Hypothalamus (tissue), 51 donors: ENCODE measurements around the gene ANTXRL.
"Not testable (repeated sequence)": the region's sequence is repeated elsewhere in the genome, so short reads cannot be mapped to it uniquely, and the experiment has no call there.

Experiments used
- DNase-seq, 51 donors: peaks; one replicate each; lab custom pipeline; 2025; lab: John Stamatoyannopoulos, UW

ANTXRL gene

DNA sequence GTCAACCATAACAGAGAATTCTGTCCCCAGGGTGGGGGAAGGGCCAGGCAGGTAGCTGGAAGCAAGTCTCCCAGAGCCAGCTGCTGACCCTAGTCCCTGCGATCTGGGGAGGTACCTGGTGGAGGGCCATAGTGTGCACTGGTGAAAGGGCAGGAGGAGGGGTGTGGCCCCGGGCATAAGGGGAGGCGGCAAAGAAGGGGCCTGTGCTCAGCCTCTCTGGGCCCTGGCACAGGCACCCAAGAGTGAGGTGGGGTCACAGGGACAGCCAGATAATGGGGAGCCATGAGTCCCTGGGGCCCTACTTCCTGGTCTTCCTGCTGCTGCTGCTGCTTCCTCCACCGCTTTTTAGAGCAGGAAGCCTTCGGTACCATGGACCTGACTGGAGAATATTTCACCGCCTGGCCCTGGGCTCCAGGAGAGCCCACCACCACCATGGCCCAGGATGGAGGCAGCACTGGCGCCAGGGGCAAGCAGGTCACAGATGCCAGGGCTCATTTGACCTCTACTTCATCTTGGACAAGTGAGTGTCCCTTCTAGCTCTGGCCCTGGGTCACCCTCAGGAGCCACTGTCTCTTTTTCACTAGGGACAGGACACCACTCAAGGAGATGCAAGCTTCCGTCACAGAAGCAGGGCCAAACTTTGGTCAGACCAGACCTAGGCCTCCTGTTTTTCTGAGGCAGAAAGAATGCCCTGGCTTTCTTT is at the start of gene ANTXRL:
TSS of gene ANTXRL (plus strand) at position 7 of the 703 bp plus-strand sequence. CDS start at position 273, 266 bp downstream.
- no peak for DNase-seq

DNA sequence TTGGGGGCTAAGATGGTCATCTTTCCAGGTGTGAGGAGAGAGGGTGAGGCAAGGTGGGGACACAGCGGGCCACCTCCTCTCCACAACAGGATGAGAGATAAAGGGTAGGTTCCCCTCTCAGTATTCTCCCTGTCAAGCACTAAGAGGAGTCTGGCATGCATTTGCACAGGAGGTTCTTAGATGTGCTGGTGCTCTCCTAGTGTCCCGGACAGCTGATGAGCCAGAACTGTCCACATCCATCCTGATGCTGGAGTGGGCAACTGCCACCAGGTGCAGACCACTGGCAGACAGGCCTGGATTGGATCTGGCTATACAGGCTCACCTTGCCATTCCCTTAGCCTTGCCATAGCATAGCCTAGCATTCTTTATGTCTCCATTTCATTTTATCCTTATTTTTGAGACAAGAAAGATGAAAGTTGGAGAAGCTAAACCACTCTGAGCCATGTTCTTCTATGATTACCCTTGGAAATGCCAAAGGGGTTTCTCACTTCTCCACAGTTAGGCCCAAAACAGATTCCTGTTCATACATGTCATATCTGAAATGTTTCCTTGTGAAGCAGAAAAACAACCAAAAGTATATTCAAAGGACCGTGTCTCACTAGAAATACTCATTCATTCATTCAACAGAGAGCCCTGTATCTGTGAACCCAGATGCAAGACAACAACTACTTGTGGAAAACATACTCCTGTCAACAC is 48.8 kb upstream of the ANTXRL start:
- no peak for DNase-seq

DNA sequence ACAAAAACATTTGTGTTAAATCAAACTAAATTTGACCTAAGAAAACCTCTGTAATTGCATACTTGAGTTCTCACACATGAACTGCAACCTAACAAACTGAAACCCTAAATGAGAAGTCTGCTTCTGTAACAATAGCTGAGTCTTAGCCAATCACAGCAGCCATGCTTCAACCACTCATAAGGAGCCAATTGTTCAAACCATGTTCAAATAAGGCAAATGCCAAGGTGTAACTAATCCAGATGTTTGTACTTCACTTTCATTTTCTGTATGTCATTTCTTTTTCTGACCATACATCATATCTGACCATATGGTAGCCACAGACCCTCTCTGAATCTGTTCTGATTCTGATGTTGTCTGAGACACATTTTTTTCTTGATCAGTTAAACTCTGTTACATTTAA is 47.5 kb upstream of the ANTXRL start:
- no peak for DNase-seq

DNA sequence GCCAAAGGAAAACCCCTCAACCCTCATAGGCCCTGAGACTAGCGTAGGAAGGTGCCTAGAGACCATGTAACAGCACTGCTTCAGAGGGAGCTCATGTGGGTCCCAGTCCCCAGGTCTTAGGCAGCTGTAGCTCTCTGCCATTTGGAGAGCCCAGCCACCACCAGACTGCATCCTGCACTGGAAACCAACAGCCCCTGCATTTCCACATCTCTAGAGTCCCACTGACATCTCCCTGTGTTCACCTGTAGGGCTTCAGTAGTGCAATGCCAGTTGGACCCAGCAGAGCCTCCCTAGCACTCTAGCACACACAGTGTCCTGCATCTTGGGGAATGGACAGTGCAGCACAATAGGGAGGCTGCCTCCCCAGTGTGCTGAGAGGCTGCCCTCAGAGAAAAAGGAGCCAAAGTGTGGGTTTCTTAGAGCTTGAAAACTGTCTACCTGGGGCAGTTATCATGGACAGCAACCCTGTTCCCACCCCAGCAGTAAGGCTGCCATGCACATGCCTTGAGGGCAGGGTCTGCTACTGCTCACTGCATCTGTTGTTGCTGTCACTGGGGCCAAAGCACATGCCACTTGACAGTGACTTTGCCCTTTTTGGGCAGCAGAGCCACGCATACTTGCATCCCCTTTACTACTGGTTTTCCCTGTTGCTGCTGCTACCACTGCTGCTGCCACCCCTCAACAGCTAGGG is 46.7 kb upstream of the ANTXRL start:
- no peak for DNase-seq

DNA sequence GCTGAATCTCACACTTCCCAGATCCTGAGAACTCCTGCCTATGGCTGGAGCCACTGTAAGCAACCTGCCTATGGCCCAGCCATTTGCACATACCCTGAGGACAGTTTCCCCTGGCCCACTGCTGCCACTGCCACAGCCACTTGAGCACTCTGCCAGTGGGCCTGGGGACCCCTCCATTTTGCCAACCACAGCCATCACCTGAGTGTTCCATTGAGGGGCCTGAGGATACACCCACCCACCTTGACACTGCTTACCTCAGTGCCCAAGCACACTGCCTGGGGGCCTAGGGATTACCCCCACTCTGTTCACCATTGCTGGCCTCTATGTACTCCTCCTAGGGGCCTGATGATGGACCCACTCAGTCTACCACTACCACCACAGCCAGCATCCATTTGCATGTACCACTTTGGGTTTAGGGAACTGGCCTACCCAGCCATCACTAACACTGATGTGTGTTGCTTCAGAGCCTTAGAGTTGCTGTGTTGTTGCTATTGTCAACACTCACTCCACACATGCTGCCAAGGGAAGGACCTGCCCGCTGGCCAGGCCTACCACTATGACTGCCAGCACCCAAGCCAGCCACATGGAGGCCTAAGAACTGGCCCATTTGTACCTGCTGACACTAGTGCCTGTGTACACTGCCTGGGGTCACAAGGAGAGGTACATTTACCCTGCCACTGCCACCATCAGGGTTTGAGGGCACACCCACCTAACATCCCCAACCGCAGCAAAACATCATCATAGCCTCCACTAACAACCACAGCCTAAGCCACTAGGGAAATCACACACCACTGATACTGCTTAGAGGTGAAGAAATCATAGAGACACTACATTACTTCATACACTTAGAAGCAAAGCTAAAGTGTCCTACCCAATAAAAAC is 45.9 kb upstream of the ANTXRL start:
- no peak for DNase-seq

DNA sequence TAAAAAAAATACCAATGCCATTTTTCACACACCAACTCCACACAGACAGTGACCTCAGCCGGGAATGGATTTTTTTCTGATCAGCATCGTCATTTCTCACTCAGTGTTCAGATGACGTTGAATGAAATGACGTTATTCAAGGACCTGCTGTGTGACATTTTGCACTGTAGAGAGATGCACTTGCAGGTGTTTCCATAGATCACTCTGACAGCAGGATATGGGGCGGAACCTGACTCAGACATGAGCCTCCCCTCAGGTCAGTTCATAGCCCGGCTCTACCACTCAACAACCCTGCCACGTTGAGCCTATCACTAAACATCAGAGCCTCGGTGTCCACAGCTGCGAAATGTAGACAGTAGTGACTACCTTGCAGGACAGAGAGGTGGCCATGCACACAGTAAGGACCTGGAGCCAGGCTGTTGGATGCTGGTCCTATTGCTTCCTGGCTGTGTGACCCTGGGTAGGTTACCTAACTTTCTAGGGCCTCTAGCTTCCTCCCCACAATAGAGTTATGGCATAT is 41.4 kb upstream of the ANTXRL start:
- no peak for DNase-seq

DNA sequence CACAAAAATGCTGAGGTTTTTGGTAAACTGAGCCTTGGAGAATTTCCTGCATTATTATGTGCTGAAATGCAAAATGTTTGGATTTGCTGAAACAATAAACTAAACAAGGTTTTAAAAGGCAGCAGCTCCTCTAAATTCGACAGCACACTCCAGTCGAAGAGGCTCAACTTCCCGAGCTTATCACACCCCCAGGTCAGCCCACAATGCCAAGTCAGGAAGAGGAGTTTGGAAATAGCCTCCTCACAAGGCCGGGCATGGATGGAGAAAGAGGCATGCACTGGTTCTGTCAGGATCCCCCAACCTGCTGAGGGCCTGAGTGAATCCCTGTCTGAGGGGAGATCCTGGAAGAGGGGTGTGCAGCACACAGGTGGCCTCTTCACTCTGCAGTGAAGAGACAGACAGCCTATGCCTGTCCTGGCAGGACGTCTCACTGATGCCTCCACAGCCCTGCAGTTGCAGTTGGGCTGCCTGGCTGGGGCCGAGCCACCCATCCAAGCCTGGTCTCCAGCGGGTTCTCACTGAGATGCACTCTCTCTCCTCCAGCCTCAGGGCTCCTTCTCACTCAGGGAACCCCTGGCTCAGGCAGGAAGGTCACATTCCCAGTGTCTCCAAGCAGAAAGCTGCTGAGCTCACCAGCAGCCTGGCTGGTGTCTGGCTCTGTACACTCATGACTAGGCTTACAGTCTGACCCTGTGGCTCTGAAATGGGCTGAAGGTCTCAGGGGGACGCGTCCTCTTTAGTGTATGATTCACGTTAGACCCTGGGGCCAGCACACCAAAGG is 40.2 kb upstream of the ANTXRL start:
- not testable (repeated sequence) for DNase-seq

DNA sequence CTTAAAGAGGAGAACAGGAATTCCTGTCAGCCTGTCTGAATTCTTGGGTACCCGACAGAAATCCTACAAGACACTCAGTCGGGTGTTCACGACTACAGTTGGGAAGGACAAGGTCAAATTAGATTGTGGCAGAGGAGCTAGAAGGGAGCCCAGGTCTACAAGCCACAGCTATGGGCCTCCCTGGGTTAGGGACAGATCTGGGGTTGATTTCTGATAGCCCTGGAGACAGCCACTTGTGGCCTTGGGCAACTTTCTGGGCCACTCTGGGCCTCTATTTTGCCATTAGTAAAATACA is 39.7 kb upstream of the ANTXRL start:
- DNase-seq: no peak

DNA sequence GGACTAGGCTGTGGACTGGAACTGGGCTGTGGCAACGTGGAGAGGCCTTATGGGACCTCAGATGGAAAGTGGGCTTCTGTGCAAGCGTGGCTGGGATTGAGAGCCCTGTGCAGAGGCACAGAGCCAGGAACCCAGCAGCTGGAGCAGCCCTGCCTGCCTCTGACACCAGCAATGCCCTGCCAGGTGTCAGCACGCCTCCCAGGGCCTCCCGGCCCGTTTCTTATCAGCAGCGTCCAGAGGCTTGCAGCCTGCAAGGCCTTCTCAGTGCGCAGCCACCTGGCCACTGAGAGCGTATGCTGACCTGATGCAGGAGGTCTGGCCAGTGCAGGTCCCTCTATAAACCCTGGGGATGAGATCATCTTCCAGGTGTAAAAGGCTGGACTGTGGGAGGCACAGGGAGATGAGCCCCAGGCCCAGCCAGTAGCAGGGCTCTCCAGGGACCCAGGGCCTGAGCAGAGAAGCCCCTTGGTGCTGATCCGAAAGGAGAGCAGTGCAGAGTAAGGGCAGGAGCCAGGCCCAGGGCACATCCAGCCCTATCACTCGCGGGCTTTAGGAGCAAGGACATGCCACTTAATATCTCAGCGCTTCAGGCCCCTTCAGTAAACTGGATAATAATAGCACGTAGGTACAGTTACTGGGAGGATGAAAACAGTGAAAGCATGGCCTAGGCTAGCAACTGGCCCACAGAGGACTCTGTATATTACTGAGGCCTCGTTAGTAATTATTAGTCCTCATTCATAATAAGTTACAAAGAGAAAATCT is 38.8 kb upstream of the ANTXRL start:
- DNase-seq: no peak

DNA sequence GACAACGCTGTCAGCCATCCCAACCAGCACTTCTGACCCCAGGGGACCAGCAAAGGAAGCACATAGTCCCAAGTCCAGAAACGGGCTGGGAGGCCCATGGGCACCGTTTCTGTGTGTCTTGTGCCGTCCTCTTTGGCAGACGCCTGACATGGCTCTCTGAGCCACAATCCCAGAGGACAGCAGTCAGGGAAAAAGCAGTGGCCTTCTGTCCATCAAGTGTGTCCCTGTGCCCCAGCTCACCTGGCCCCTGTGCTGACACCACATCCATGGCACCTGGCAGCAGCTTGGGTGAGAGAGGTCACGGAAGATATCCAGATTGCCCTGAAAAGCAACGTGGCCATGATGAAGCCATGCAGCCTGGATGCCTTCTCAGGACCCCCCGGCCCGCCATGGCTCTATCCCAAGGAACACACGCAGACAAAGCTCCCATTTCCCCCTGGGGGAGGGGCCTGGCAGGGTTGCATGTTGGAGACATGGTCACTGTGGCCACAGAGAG is 38.1 kb upstream of the ANTXRL start:
- no peak for DNase-seq

DNA sequence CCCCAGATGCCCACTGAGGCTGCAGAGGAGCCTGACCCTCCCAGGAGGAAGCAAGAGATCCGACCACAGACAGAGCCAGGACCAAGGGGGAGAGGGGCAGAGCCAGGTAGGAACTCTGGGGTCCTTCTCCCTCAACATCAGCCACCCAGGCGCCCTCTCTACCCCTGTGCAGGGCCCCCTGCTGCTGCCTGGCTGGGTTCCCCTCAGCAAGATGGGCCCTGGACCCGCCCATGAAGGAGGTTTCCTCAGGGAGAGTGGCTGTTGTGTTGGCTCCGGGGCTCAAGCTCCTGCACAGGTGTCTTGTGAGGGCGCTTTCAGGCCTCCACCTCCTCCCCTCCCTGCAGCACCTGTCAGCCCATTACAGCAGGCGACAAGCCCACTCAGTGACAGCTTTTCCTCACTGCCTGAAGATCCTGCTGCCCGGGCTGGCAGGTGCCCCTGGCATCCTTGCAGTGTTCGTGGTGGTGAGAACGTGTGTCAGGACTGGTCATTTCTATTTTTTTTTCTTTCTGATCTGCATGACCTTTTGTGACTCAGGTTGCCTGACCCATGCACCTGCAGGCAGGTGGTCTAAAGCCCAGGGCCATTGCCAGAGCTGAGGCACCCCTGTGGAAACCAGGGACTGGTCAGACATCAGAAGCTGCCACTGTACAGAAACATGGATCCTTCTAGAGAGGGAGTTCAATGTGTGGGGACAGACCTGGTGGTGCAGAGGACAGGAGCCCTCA is 37.0 kb upstream of the ANTXRL start:
- not testable (repeated sequence) for DNase-seq

DNA sequence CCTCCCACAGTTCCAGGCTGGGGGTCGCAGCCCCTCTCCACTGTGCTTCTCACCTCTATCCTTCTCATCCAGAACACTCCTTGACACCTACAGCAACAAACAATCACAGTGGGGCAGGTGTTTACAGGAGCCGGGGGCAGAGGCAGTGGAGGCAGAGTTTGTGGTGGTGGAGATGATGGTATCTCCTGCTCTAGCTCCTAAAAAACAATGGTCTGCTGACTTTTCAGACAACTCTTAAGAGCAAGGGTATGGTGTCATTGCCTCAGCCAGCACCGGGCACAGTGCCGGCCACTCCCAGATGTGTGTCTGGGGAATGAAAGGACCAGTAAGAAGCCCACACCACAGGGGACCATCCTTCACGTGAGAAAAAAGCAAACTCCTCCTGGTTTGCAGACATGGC is 36.3 kb upstream of the ANTXRL start:
- DNase-seq: no peak

DNA sequence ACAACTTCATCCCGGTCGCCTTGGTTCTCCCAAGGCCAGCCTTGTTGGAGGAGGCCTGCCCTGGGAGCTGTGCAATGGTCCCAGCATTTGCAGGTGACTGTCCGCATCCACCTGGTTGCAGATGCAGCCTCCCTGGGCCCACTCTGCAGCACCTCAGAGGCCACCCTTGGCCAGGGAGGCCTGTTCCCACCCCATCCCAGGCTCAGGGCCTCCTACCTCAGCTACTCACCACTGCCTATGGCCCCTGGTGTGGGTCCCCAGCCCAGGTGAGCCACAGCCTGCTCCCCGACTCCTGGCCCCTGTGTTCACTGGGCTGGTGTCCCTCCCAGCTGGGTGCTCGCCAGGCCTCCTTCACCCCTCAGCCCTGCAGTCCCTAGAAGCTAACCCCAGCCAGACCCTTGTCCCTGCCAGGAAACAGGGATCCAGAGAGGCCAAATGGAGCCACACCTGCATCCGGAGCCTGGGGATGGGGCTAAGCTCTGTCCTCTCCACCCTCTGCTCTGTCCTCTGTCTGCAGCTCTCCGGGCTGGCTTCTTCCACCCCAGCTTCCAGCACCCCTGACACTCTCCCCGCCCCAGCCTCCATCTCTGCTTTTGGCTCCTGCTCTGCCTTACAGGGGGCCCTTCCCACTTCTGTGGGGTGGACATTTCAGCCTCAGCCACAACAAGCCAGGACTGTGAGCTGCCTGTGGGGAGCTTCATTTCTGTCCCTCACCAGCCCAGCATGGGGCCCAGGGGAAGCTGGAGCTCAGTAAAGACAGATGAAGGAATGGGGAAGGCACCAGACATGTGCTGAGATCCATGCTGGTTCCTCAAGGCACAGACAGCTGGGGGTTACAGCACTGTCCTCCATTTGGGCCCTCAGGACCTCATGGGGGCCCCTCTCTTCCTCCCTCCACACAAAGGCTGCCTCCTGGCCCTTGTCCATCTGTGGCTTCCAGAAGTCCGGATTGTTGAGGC is 35.6 kb upstream of the ANTXRL start:
- DNase-seq: no peak

DNA sequence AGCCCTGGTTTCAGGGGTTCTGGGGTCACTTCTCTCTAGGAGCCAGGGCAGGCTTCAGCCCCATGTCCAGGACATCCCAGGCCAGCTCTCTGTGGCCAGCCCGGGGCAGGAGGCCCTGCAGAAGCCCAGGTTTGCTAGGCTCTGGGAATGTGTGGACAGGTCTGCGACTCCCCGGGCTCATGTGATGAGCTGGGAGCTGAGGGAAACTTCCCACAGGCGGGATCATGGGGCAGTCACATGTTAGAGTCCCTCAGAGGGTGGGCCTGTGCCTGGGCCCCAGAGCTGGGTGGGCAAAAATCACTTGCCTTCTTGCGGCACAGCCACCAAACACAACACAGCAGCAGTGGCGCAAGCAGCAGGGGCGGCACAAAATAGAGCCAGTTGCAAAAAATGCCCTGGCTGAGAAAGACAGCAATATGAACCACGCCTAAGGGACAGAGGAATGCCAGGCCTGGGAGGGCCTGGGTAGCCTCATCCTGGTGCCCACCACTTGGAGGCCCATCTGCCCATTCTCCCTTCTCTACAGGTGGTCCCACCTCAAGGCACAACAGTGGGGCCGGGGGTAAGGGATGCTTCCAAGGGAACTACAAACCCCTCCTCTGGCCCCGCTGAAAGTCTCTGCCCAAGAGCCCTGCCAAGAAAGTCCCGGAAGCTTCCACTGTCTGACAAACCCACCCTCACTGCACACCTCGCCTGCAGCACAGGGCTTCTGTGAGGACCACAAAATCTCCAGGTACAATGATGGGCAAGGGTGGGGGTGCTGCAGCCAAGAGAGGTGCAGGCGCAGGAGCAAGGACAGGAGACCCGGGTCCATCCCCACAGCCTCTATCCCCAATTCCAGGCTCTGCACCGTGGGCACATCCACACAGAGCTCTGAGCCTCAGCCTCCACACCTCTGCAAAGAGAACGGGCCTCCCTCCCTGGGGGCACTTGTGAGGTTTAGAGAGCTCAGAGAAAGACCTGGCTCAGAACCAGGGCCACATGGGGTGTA is 34.6 kb upstream of the ANTXRL start:
- no peak for DNase-seq

DNA sequence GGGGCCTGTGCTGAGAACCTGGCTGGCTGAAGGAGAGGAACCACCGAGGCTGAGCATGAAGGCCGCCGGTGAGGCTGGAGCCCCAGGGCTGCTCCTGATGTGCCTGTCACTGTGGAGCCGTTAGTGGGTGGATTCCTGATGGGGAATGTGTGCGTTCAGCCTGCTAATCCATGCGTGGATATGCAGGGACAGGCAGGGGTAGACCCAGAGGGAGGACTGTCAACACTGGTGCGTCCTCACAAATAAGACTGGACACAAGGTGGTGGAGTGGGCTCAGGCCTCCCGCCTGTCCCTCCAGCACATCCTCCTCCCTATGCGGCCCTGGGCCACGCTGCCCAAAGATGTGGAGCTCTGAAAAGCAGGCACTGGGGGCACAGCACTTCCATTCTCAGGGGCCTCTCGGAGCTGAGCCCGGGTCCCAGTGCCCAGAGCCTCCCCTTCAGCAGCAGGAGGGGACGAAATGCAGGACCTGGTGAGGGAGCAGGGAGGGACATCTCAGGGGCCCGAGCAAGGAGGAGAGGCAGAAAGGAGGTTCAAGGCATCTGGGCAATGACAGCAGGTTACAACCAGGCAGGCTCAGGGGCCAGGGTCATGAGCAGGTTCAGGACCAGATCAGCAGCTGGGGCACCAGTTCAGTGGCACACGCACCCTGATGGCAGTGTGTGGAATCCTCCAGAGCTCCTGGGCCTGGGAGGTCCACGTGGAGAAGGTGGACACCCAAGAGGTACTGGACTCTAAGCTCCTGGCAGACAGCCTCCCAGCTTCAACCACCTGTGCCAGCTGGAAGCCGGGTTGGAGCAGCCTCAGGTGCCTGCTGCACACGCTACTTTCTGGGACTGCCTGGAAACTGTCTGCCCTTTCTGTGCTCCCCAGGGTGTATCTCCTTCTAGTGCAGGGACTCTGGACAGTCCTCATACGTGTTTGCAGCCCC is 33.5 kb upstream of the ANTXRL start:
- no peak for DNase-seq
